Panc1 (cell line): ENCODE measurements around the gene SLC9A9.

Source experiments
- CTCF ChIP-seq: fragments of 450-650 bp; IDR thresholded peaks from 2 replicates; pipeline ENCODE4 v1.5.1; 2017; ENCODE audit warnings: mild to moderate bottlenecking
- REST ChIP-seq, 2 experiments: IDR thresholded peaks; 2 replicates each; pipeline ENCODE4 v1.6.1; 2011 to 2012; ENCODE audit warnings: low read depth in 2 of 2, control low read depth in 1 of 2, low read length in 1 of 2, mild to moderate bottlenecking in 1 of 2, moderate library complexity in 1 of 2; ENCODE audit not compliant: insufficient read depth in 1 of 2
- TCF7L2 ChIP-seq: IDR thresholded peaks from 2 replicates; pipeline ENCODE4 v1.6.1; 2011; ENCODE audit warnings: mild to moderate bottlenecking, low read depth, low read length, inconsistent platforms

GRCh38 chr3:143574933-143575332 lies 273.3 kb downstream of the SLC9A9 start:
- TF ChIP-seq CTCF (no peak), TCF7L2 (no peak), REST (IDR thresholded peaks at IDR 0.05; ENCODE audit: insufficient read depth in 1 of 2, low read depth in 2 of 2, low read length in 1 of 2) (no peak)
